NCI-H1105 (cell line): ENCODE data around the gene FAM32A.
"Not testable (repeated sequence)": the region's sequence is repeated elsewhere in the genome, so short reads cannot be mapped to it uniquely, and the experiment has no call there.

Source experiments
- DNase-seq: peaks from one replicate; lab custom pipeline; 2025; lab: John Stamatoyannopoulos, UW

FAM32A gene

DNA sequence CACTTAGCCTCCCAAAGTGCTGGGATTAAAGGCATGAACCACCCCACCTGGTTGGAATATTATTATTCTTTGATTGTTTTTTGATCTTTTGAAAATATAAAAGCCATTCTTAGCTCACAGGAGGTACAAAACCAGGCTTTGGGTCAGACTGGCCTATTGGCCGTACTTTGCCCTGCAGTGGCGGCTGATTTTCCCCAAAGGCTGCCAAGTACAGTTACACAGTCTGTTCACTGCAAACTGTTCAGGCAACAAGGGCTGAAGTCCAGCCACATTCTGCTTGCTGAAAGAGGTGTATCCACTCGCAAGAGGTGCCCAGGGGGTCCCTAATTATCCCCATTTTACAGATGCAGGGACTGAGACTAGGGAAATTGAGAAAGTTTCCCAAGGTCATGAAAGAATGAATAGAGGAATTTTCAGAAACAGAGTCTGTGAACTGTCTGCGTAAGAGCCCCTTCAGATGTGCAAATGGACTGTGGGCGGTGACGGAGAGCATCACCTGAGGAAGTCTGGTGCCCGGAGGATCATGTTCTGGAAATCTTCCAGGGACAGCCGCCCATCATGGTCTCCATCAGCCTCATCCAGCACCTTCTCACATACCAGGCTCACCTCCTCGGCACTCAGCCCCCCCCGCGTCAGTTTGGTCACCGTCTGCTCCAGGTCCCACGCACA lies 20.9 kb upstream of the FAM32A start:
- no peak for DNase-seq

DNA sequence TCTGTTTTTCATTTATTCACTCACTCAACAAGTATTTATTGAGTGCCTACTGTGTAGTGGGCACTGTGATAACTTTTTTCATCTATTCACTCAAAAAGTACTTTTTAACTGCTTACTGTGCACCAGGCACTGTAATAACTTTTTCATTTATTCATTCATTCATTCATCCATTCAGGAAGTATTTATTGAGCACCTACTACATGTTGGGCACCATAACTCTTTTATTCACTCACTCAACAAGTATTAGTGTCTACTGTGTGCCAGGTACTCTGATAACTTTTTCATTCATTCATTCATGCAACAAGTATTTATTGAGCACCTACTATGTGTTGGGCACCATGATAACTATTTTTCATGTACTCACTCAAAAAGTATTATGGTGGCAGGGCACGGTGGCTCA lies 18.8 kb upstream of the FAM32A start:
- DNase-seq, result no peak

DNA sequence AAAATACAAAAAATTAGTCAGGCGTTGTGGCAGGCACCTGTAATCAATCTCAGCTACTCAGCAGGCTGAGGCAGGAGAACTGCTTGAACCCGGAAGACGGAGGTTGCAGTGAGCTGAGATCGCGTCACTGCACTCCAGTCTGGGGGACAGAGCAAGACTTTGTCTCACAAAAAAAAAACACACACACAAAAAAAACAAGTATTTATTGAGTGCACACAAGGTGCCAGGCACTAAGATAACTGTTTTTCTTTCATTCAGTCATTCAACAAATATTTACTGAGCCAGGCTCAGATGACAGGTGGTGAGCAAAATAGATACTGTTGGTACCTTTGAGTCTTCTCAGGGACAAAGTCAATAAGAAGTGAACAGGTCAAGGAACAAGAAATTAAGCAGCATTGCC lies 18.2 kb upstream of the FAM32A start:
- DNase-seq, result no peak

DNA sequence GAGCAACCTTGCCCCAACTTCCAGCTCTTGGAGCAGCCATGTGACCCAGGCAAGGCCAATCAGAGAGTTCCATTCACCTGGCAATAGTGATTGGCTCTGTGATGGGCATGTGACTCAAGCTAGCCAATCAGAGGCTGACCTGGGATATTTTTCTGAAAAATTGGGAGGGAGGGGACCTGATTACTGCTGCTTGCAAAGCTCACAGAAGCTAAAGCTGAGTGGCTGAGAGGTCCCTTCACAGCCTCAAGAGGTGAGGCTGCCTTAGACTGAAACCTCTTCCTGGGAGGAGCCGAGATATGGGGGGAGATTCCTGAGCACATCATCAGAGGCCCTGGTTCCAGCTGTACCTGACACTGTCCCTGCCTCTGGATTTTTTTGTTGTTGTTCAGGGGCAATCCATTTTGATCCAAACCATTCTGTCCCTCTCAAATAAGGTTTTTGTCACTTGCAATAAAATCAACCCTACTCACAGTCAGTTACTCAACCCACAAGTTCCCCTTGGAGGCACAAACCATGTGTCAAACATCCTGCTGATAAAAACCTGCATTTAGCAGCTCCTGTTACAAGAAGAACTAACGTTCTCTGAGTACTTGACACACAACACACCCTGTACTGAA lies 16.6 kb upstream of the FAM32A start:
- DNase-seq, result no peak

DNA sequence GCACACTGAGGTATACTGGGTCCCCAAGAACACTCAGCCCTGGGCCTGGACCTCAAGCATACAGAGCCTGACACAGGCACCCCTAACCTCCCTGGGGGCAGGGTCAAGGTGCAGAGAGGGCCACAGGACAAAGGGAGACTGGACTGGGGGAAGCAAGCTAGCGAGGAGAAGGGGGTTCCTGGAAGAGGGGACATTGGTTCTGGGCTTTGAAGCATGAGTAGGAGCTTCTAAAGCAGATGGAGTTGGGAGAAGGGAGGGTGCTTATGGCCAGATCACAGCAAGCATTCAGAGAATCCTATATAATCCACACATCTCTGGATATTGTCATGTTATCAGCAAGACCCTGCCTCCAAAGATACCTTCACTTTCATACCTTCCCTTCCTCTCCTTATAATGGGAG lies 15.1 kb upstream of the FAM32A start:
- no peak for DNase-seq

DNA sequence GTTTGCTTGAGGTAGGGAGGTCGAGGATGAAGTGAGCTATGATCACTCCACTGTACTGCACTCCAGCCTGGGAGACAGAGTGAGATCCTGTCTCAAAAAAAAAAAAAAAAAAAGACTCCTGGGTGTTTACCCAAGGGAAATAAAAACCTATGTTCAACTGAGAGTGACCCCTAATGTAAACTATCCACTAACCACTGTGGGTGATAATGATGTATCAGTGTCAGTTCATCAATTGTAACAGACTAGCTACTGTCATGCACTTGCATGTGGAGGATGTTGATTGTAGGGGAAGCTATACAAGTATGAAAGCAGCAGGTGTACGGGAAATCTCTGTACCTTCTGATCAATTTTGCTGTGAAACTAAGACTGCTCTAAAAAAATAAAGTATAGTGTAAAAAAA lies 9.3 kb upstream of the FAM32A start:
- DNase-seq, result no peak

DNA sequence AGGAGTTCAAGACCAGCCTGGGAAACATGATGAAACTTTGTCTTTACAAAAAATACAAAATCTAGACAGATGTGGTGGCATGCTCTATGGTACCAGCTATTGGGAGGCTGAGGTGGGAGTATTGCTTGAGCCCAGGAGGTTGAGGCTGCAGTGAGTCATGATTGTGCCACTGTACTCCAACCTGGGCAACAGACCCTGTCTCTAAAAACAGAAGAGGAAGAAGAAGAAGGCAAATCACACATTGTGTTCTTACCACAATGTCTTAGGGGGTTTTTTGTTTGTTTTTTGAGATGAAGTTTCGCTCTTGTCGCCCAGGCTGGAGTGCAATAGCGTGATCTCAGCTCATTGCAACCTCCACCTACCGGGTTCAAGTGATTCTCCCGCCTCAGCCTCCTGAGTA lies 6.3 kb upstream of the FAM32A start:
- not testable (repeated sequence) for DNase-seq

DNA sequence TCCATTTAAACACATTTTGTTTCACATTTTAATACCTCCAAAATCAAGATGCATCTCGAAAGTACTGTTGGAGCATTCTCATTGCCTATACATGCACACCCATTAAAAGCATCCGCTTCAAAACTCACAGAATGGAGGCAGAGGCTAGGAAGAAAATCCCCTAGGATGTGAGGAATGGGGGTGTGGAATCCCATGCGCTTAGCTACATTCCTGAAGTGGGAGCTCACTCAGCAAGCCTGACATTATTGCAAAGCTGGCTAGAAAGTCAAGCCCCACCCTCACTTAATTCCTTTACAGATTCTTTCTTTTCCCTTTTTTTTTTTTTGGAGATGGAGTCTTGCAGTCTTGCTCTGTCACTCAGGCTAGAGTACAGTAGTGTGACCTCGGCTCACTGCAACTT lies 4.6 kb upstream of the FAM32A start:
- no peak for DNase-seq

DNA sequence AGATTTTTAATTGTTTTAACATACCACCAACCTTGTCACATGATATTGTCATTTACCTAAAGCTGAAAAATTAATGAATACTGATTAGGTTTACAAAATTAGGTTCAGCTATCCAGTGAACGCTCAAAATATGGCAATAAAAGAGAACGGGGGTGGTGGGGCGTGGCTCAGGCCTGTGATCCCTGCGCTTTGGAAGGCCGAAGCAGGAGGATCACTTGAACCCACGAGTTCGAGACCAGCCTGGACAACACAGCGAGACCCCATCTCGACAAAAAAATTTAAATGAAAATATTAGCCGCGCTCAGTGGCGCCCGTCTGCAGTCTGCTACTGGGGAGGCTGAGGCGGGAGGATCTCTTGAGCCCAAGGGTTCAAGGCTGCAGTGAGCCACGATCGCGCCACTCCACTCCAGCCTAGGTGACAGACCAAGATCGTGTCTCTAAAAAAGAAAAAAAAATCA lies 516 bp upstream of the FAM32A start:
- no peak for DNase-seq

DNA sequence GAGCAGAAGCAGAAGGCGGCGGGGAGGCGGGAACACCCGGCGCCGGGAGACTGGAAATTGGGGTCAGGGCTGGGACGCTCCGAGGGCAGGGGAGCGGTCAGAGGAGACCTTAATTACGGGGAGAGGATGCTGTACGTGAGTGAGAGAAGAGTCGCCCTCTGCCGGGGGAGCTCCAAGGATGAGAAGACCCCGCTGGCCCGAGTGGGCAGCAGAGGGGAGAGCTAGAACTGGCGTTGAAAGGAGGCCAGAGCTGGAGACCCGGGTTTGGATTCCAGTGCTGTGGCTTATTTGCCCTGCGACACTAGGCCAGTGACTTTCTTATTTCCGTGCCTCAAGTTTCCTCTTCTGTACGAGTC lies 536 bp downstream of the FAM32A start:
- peak; percentile 22 for DNase-seq

DNA sequence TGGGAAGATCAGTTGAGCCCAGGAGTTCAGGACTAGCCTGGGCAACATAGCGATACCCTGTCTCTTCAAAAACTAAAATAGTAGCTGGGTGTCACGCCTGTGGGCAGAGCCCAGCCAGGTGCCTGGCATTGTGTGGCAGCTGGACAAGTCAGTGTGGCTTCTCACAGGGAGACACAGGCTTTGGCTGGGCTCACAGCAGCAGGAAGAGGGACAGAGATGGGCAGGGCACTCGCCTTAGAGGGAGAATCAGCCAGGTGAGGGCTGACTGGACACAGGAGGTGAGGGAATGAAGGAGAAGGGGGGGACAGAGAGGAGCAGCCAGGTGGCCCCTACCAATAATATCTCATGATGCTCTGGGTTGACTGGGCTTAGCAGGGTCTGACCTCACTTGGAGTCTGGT lies 3.3 kb downstream of the FAM32A start:
- no peak for DNase-seq

DNA sequence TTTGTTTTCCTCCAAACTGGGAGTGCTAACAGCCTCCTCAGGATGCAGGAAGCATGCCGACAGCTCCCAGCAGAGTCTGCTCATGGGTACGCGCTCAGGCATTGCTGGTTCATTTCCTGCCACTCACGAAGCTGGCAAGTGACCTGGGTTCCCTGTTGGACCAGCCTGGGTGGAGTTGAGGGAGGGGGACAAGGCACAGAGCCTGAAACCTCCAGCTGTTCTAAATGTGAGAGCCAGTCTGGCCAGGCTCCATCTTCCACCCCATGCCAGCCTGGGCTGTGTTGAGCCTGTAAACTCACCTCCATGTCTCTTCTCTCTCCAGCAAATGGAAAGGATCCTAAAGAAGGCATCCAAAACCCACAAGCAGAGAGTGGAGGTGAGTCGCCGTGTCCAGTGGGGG lies 5.0 kb downstream of the FAM32A start:
- no peak for DNase-seq

DNA sequence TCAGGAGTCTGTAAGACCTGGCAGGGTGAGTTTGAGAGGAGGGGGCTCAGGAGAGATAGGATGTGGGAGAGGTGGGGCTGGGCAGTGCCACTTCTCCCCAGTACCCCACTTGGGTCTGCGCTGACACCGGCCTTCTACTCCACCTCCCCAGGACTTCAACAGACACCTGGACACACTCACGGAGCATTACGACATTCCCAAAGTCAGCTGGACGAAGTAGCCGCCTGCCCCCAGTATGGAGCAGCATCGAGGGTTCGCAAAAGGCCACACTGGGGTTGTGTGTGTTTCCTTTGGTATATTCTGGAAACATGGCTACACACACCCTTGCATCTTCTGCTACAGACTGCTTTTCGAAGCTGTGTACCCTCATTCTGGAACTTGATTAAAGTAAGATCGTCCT lies 5.5 kb downstream of the FAM32A start:
- no peak for DNase-seq

DNA sequence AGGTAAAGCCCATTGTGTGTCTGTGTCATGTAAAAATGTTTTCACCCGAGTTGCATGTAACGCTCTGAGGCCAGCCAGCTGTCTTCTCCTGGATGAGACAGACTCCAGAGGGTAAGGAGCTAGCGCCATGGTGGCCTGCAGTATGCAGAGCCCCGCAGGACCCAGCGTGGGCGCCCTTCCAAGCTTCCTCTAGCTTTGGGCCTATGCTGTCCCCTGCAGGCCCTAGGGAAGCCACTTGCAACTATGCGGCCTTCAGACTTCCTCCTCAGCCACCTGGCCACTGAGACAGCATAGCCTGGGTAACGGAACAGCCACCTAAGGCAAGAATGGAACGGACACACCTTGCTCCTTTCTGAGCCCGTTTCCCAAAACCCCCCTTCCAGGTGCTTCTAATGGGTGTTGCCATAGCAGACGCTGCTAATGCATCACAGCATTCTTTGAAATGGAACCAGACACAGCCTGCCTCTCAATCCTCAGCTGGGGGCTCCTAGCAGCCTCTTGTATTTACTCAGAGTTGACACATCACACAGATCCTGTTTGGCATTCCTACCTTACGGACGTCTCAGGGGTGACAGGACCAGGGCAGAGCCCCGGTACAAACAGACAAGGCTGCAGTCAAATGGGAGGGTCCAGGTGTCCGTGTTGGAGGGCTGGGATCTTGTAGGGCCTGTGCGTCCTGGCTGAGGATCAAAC lies 6.2 kb downstream of the FAM32A start:
- DNase-seq, result no peak

DNA sequence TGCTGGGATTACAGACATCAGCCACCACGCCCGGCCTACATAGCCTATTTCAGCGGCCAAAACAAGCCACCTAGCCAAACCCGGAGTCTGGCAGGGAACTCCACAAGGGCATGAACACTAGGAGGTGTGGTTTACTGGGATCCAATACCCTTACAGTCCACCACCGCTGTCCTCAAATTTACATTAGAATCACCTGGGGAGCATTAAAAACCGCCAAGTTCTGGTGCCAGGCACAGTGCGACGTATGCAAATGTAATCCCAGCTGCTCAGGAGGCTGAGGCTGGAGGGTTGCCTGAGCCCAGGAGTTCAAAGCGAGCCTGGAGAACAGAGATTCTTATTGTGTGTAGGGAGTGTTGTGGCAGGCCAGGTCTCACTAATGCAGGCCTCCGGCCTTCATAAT lies 8.3 kb downstream of the FAM32A start:
- DNase-seq, result no peak

DNA sequence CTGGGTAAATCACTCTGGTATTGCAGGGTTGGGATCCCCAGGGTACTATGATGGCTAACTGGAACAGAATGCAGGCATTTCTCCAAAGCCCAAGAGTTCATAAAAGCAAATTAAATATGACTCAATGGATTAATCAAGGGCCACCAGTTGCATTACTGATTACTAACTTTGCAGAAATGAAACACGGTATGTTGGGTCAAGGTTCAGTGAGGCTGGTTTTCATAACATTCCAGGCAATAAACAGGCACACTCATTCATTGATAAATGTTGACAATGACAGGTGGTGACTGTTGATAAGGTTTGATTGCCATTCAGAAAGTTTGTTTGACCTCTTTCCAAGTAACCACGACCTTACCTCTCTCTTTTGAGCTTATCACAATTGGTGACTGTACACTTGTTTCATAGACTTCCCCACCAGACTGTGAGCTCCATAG lies 12.0 kb downstream of the FAM32A start:
- no peak for DNase-seq

DNA sequence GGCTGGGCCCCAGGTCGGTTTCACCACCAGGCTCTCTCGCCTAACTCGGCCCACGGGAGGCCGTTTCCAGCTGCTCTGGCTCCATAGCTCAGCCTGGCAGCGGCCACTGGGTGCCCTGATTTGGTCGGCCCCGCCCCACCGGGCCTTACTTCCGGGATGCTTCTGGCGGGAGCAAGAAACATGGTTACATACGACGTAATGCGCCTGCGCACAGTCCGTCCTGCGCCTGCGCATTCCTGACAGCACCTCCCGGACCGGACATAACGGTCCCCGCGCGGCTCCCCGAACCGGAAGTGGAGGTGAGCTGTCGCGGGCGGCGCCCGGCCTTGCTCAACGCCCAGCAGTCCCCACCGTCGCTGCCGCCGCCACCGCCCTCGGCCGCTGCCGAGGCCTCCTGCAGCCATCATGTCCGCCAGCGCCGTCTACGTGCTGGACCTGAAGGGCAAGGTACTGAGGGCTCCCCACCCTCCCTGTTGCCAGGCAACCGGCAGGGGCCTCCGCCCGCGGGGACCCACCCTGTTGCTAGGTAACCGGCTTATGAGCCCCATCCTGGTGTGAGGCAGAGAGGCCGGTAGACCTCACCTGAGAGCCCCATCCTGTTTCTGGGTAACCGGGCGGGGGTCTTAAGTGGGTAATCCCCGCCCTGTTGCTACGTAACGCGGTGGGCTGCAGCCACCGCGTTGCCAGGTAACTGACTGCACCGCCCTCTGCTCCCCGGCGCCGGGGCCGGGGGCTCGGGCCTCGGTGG lies 12.6 kb downstream of the FAM32A start, which contains the start of gene AP1M1:
Gene AP1M1, plus strand, starts transcription at position 290 of the 748 bp plus-strand sequence. Its CDS starts 116 bp downstream, at position 406.
- peak; percentile 97 for DNase-seq

DNA sequence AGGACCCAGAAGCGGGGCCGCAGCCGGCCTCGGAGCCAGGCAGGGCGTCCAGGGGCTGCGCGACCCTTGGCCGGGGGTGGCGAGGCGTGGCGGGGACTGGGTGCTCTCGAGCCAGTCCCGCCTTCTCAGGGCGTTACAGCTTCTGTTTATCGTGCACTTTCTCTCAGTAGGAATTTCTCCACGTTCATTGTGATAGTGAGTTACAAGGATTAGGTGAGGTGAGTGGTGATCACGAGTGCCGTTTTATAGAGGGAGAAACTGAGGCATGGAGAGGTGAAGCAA lies 13.1 kb downstream of the FAM32A start:
- DNase-seq, result no peak

DNA sequence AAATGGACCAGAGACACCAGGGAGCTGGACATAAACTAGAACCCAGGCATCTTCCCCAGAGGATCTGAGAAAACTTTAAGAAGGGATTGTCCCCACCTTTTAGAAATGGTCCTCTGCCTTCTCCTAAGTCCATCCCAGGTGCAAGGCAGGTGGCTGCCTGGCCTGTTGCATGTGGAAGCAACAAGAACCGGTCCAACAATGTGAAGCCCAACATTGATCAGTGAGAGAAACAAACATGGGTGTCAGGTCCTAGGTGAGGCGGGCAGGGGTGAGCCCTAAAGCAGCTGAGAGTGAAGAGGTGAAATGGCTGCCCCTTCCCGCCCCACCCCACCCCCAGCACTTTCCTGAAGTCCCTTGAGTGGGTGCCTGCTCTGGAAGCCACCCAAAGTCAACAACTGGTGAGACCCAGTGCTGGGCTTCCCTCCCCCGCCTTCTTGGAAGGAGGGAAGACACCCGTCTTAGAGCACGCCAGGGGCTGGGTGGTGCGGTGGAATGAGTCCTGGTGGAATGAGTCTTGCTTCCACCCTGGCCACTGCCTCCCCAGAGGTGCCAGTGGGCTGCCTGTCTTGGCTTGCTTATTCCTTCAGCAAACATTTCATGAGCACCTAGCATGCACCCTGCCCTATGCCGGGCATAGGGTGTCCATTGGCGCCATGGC lies 14.2 kb downstream of the FAM32A start:
- no peak for DNase-seq

DNA sequence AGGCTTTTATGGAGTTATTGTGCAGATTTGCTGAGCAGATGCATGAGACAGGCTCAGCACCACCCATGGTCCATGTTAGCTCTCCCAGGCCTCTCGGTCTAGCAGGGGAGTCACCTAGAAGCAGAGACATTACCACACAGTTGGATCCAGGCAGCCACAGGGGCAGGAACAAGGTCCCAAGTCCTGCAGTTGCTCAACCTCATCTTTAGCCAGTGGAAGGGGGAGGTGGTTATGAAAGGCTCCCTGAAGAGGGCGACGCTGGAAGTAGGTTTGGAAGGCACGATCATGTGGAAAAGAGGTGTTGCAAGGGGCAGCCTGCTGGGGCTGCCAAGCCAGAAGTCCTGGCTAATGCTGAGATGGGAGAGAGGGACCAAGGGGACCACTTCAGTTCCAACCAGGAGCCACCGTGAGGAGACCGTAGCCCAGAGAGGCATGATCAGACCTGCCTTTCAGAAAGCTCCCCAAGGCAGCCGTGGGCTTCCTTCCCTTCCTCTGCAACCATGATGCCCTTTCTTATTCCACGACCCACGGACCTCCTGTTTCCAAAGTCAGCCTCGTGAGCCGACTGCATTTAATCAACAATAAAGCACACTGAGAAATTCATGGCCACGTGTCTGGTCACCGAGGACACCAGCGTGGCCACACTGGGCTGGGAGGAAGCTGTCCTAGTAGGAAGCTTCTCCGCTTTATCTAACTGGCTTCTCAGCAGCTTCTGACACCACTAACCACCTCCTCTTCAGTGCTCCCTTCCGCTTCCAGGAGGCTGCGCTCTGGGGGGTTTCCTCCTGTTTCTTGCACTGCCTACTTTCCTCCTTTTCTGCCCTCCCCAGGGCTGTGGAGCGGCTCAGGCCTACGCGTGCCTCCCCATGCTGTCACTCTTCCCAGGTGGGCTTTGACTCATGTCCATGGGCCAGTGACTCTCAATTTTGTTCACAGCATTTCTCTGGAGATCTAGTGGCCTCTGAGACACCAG lies 15.1 kb downstream of the FAM32A start:
- DNase-seq, result no peak

DNA sequence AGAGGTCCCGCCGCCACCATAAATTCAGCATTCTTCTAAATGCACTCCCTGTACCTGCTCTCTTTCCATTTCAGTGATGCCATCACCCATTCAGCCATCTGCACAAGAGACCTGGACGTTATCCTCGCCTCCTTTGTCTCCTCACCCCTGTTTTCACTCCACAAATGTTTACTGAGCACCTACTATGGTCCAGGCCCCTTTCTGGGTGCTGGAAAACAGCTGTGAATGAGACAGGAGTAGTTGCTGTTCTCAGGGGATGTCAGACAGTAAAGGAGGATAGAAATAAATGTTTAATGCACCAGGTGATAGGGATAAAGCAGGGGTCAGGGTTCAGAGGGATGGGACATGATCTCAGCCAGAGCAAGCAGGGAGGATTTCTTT lies 15.8 kb downstream of the FAM32A start:
- no peak for DNase-seq
